Femur (tissue), 1 donor: ENCODE results near the gene CGNL1.

Experiments used
- DNase-seq: peaks from one replicate; pipeline ENCODE4 v3.0.0-alpha.2; 2017

The CGNL1 gene

GRCh38 chr15:57529748-57530147 is 153.4 kb downstream of the CGNL1 start:
- no peak for DNase-seq

GRCh38 chr15:57532731-57533447 is 156.6 kb downstream of the CGNL1 start:
- DNase-seq, result no peak

- no peak for DNase-seq
These were observed 157.1 kb downstream of the CGNL1 start for GRCh38 chr15:57533448-57533799.

GRCh38 chr15:57534281-57534680 is 158.0 kb downstream of the CGNL1 start:
- no peak for DNase-seq

- DNase-seq, result peak; percentile 74
These were observed 160.8 kb downstream of the CGNL1 start for GRCh38 chr15:57537072-57537471.

GRCh38 chr15:57537488-57538264 is 161.4 kb downstream of the CGNL1 start:
- no peak for DNase-seq

GRCh38 chr15:57538265-57538529 is 161.9 kb downstream of the CGNL1 start:
- no peak for DNase-seq

GRCh38 chr15:57538821-57539220 is 162.5 kb downstream of the CGNL1 start:
- no peak for DNase-seq

- DNase-seq, result no peak
These were observed 163.9 kb downstream of the CGNL1 start for GRCh38 chr15:57540211-57540610.

GRCh38 chr15:57540736-57541135 is 164.4 kb downstream of the CGNL1 start:
- no peak for DNase-seq

GRCh38 chr15:57541271-57541670 is 165.0 kb downstream of the CGNL1 start:
- DNase-seq, result no peak

- DNase-seq, result peak; percentile 73
These were observed 165.7 kb downstream of the CGNL1 start for GRCh38 chr15:57541805-57542504.

GRCh38 chr15:57542505-57542817 is 166.2 kb downstream of the CGNL1 start:
- no peak for DNase-seq

- DNase-seq, result no peak
These were observed 168.7 kb downstream of the CGNL1 start for GRCh38 chr15:57544848-57545480.

GRCh38 chr15:57545995-57546394 is 169.7 kb downstream of the CGNL1 start:
- DNase-seq, result no peak

GRCh38 chr15:57547243-57547755 is 171.0 kb downstream of the CGNL1 start:
- no peak for DNase-seq

- no peak for DNase-seq
These were observed 172.0 kb downstream of the CGNL1 start for GRCh38 chr15:57548351-57548750.

GRCh38 chr15:57548835-57549234 is 172.5 kb downstream of the CGNL1 start:
- DNase-seq, result no peak

GRCh38 chr15:57549935-57550334 is 173.6 kb downstream of the CGNL1 start:
- DNase-seq, result no peak

GRCh38 chr15:57550640-57551039 is 174.3 kb downstream of the CGNL1 start:
- DNase-seq, result no peak

- DNase-seq, result no peak
These were observed 175.7 kb downstream of the CGNL1 start for GRCh38 chr15:57551715-57552677.

- no peak for DNase-seq
These were observed 176.5 kb downstream of the CGNL1 start for GRCh38 chr15:57552678-57553334.
